ENCODE results near the gene PCDHA10.
"Not testable (repeated sequence)": the region's sequence is repeated elsewhere in the genome, so short reads cannot be mapped to it uniquely, and the experiment has no call there.

DNA sequence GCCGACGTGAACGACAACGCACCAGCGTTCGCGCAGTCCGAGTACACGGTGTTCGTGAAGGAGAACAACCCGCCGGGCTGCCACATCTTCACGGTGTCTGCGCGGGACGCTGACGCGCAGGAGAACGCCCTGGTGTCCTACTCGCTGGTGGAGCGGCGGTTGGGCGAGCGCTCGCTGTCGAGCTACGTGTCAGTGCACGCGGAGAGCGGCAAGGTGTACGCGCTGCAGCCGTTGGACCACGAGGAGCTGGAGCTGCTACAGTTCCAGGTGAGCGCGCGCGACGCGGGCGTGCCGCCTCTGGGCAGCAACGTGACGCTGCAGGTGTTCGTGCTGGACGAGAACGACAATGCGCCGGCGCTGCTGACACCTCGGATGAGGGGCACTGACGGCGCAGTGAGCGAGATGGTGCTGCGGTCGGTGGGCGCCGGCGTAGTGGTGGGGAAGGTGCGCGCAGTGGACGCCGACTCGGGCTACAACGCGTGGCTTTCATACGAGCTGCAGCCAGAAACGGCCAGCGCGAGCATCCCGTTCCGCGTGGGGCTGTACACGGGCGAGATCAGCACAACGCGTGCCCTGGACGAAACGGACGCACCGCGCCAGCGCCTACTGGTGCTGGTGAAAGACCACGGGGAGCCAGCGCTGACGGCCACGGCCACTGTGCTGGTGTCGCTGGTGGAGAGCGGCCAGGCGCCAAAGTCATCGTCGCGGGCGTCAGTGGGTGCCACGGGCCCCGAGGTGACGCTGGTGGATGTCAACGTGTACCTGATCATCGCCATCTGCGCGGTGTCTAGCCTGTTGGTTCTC, 5.7 kb upstream of the PCDHA10 start:
- TF ChIP-seq, protein P1, sequence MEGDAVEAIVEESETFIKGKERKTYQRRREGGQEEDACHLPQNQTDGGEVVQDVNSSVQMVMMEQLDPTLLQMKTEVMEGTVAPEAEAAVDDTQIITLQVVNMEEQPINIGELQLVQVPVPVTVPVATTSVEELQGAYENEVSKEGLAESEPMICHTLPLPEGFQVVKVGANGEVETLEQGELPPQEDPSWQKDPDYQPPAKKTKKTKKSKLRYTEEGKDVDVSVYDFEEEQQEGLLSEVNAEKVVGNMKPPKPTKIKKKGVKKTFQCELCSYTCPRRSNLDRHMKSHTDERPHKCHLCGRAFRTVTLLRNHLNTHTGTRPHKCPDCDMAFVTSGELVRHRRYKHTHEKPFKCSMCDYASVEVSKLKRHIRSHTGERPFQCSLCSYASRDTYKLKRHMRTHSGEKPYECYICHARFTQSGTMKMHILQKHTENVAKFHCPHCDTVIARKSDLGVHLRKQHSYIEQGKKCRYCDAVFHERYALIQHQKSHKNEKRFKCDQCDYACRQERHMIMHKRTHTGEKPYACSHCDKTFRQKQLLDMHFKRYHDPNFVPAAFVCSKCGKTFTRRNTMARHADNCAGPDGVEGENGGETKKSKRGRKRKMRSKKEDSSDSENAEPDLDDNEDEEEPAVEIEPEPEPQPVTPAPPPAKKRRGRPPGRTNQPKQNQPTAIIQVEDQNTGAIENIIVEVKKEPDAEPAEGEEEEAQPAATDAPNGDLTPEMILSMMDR (conservative IDR thresholded peaks at IDR 0.05; ENCODE audit: low read depth, low read length), result not testable (repeated sequence)
- not testable (repeated sequence) for TF ChIP-seq FOS (IDR thresholded peaks at IDR 0.05; ENCODE audit: low read depth, low read length); POLR2A (IDR thresholded peaks at IDR 0.05; ENCODE audit: low read depth, low read length); RFX5 (IDR thresholded peaks at IDR 0.05; ENCODE audit: low read depth, low read length); SMC3 (IDR thresholded peaks at IDR 0.05; ENCODE audit: low read depth, low read length); RAD21 (IDR thresholded peaks at IDR 0.05; ENCODE audit: low read length); BHLHE40 (IDR thresholded peaks at IDR 0.05; ENCODE audit: low read depth, low read length); CEBPB (IDR thresholded peaks at IDR 0.05; ENCODE audit: low read depth, low read length); RCOR1 (IDR thresholded peaks at IDR 0.05; ENCODE audit: insufficient replicate concordance, low read length); MXI1 (IDR thresholded peaks at IDR 0.05; ENCODE audit: borderline replicate concordance, low read depth, low read length)
- TF ChIP-seq, protein P2, sequence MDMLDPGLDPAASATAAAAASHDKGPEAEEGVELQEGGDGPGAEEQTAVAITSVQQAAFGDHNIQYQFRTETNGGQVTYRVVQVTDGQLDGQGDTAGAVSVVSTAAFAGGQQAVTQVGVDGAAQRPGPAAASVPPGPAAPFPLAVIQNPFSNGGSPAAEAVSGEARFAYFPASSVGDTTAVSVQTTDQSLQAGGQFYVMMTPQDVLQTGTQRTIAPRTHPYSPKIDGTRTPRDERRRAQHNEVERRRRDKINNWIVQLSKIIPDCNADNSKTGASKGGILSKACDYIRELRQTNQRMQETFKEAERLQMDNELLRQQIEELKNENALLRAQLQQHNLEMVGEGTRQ (IDR thresholded peaks at IDR 0.05; ENCODE audit: low read depth, low read length), result not testable (repeated sequence)
